Colonic mucosa (tissue), 4 donors: Measurements from ENCODE around the gene HDAC2. TPM values are rescaled to one million over a fixed set of nuclear protein-coding genes. Genes with fewer than 3 reads are reported as not detected.
"Not testable (repeated sequence)": the region's sequence is repeated elsewhere in the genome, so short reads cannot be mapped to it uniquely, and the experiment has no call there.

ENCODE experiments used
- DNase-seq: peaks from one replicate; pipeline ENCODE4 v3.0.0-alpha.2; 2020
- H3K27ac ChIP-seq: fragments of 200-600 bp; one replicate; pipeline ENCODE4 v1.8.0; 2021
- H3K27me3 ChIP-seq: fragments of 200-600 bp; one replicate; pipeline ENCODE4 v1.8.0; 2021
- H3K36me3 ChIP-seq: fragments of 200-600 bp; one replicate; pipeline ENCODE4 v1.8.0; 2021
- H3K4me1 ChIP-seq: fragments of 200-600 bp; one replicate; pipeline ENCODE4 v1.8.0; 2021; ENCODE audit warnings: mild to moderate bottlenecking
- H3K4me3 ChIP-seq: fragments of 200-600 bp; one replicate; pipeline ENCODE4 v1.8.0; 2021
- H3K9ac ChIP-seq, 2 donors: one replicate each; pipeline ENCODE4 v1.7.0; 2013; ENCODE audit warnings: control low read depth in 2 of 2, low read depth in 2 of 2, low read length in 2 of 2
- H3K9me3 ChIP-seq: fragments of 200-600 bp; one replicate; pipeline ENCODE4 v1.8.0; 2021
- intact Hi-C: fragments of 100-400 bp; cut with DNase I; formaldehyde crosslinking; loops from one replicate; pipeline ENCODE4 v1.14.1; 2022
- total RNA-seq, 2 donors: library from RNA; stranded (reverse); fragmentation: NEBNext Ultra II Directional in 1 of 2; extraction: Animal tissue kit (Norgen Biotek cat#: 25700) in 1 of 2; gene quantifications; one replicate each; pipeline ENCODE4 v1.2.1, GENCODE V29; 2021
- TF ChIP-seq, protein P1 (sequence below): fragments of 200-600 bp; IDR thresholded peaks from one replicate; pipeline ENCODE4 v1.8.0; 2022; ENCODE audit warnings: antibody characterized with exemption, mild to moderate bottlenecking
- donor health status: healthy.
- donor health status: DM: no; HTN: no; CAD: no.
- donor health status: DM: no; HTN: no; CAD: no.

Gene HDAC2
- total RNA-seq, 2 donors from 2014 or later = 79.8 to 95.0 TPM

DNA sequence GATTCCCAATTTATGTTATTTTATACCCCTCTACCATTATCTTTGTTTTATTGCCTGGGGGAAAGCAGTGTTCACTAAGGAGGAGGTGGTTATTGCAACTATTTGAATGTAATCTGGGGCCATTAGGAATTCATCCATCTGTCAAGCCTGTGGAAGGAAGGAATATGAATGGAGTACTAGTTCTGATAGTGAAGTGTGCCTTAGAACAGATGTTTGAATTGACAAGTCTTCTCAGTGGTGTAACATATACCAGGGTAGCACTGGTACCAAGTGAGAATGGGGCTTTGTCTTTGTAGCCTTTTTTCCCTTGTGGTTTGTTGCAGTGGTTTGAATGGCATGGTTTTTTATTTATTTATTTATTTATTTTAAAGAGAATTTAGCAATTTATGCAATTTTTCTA is 27.9 kb upstream of the HDAC2 start:
- no peak for DNase-seq
- intact Hi-C loops = loop anchor here (5.0 kb wide), 1 partner anchor 108 kb away; no protein-coding TSS in a partner anchor
- Histone ChIP-seq H3K9ac (no peak overlapping the region), H3K27ac (no peak overlapping the region), H3K9me3 (no peaks in the 10 kb centered on the region), H3K36me3 (no peaks in the 10 kb centered on the region), H3K27me3 (no peaks in the 10 kb centered on the region), H3K4me1 (no peaks in the 10 kb centered on the region), H3K4me3 (no peak overlapping the region)
- TF ChIP-seq, protein P1, sequence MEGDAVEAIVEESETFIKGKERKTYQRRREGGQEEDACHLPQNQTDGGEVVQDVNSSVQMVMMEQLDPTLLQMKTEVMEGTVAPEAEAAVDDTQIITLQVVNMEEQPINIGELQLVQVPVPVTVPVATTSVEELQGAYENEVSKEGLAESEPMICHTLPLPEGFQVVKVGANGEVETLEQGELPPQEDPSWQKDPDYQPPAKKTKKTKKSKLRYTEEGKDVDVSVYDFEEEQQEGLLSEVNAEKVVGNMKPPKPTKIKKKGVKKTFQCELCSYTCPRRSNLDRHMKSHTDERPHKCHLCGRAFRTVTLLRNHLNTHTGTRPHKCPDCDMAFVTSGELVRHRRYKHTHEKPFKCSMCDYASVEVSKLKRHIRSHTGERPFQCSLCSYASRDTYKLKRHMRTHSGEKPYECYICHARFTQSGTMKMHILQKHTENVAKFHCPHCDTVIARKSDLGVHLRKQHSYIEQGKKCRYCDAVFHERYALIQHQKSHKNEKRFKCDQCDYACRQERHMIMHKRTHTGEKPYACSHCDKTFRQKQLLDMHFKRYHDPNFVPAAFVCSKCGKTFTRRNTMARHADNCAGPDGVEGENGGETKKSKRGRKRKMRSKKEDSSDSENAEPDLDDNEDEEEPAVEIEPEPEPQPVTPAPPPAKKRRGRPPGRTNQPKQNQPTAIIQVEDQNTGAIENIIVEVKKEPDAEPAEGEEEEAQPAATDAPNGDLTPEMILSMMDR = no peak

DNA sequence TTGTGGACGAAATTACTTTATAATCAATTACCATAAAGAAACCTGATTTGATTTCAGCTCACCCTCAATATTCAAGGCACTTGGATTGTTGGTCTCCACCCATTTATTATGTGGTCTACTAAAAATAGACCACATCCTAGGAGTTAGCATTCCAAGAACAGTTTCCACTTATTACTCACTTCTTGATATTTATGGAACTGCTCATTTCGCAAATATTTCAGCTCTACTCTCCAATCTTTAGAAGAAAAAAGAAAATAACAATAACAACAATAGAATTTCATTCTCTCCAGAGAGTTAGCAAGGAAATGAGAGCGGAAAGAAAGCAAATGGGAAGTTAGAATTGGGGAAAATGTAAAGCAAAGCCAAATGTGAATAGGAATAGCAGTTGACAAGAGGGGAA is 26.2 kb upstream of the HDAC2 start:
- no peak for DNase-seq
- H3K36me3 ChIP-seq = no peaks in the 10 kb centered on the region
- no peaks in the 10 kb centered on the region for H3K4me1 ChIP-seq
- intact Hi-C loops = loop anchor here (5.0 kb wide), 1 partner anchor 110 kb away; no protein-coding TSS in a partner anchor
- TF ChIP-seq, protein P1 = no peak
- H3K4me3 ChIP-seq = no peak overlapping the region
- H3K9me3 ChIP-seq = no peaks in the 10 kb centered on the region
- no peak overlapping the region for H3K9ac ChIP-seq
- no peaks in the 10 kb centered on the region for H3K27me3 ChIP-seq
- no peak overlapping the region for H3K27ac ChIP-seq

DNA sequence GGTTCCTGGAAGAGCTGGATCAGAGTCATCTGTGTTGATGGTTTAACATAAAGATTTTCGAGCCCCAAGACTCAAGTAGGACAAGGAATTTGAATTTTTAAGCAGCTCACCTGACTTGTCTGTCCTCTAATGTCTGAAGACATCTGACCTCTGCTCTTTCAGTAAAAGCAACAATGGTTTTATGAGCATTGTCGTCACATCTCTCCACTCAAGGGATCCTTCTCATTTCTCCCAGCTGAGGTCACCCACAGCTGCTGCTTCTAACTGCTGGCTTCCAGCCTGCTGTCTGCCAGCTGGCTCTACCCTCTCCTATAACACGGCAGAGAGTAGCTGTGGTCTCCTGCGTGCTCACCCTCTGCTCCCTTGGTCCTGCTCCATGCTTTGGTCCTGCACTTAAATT is 24.7 kb upstream of the HDAC2 start:
- no peaks in the 10 kb centered on the region for H3K27me3 ChIP-seq
- peak; percentile 48 for DNase-seq
- no peaks in the 10 kb centered on the region for H3K9me3 ChIP-seq
- peak overlapping the region; percentile 10 for H3K27ac ChIP-seq
- H3K9ac ChIP-seq = no peak overlapping the region
- no peak overlapping the region for H3K4me3 ChIP-seq
- TF ChIP-seq, protein P1 = no peak
- H3K4me1 ChIP-seq = no peaks in the 10 kb centered on the region
- intact Hi-C loops = loop anchor here (5.0 kb wide), 1 partner anchor 112 kb away; no protein-coding TSS in a partner anchor
- no peaks in the 10 kb centered on the region for H3K36me3 ChIP-seq

DNA sequence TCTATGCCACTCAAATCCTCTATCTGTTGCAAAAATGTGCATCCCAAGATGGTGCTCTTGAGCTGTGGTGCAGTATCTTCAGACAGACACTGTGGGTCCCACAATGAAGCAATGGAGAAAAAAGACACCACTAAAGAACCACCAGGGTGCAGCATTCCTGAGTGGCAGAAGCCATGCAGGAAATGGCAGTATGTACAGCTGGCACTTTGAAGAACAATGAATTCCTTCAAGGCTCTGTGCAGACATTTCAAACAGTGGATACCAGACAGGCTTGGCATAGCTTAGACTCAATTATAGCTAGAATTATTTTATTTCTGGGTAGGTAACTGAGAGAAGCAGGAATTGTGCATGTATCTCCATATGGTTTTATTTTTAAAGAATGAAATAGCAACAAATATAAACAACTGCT is 24.0 kb upstream of the HDAC2 start:
- Histone ChIP-seq H3K27ac (peak overlapping the region; percentile 10), H3K27me3 (no peaks in the 10 kb centered on the region), H3K9me3 (no peaks in the 10 kb centered on the region), H3K4me3 (no peak overlapping the region), H3K36me3 (no peaks in the 10 kb centered on the region), H3K4me1 (no peaks in the 10 kb centered on the region), H3K9ac (no peak overlapping the region)
- intact Hi-C loops = loop anchor here (5.0 kb wide), 1 partner anchor 112 kb away; no protein-coding TSS in a partner anchor
- peak; percentile 55 for DNase-seq
- TF ChIP-seq, protein P1 = peak; percentile 37

DNA sequence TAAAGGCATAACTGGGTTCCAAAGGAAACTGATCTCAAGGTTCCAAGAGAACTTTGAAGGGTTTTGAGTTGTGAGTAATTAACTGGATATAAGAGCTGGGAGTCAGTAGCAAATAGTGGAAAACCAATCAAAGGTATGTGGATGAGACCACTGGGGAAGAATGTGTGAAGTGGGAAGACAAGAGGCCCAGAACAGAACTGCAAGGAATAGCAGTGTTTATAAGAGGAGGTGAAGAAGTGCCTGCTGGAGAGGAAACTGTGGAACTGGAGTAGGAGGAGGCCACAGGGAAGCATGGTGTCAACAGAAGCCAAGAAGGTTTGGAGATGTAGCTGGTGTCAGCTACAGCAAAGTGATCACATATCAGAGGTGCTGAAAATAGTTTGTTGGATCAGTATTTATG is 18.7 kb upstream of the HDAC2 start:
- H3K27me3 ChIP-seq = no peaks in the 10 kb centered on the region
- H3K9ac ChIP-seq = no peak overlapping the region
- no peak for DNase-seq
- H3K4me1 ChIP-seq = no peaks in the 10 kb centered on the region
- H3K4me3 ChIP-seq = no peak overlapping the region
- no peak overlapping the region for H3K27ac ChIP-seq
- TF ChIP-seq, protein P1 = no peak
- intact Hi-C loops = no loop called here
- H3K36me3 ChIP-seq = no peaks in the 10 kb centered on the region
- no peaks in the 10 kb centered on the region for H3K9me3 ChIP-seq

DNA sequence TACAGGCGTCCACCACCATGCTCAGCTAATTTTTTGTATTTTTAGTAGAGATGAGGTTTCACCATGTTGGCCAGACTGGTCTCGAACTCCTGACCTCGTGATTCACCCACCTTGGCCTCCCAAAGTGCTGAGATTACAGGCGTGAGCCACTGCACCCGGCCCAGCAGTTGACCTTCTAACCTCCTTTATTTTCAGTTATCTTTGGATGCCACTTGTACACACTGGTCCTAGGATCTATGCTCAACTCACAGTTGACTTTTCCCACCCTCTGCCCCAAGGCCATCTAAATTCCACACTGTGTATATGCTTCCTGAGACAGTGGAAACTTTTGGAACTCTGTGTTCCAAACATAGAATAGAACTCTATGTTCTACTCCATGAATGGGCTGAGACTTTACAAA is 11.7 kb upstream of the HDAC2 start:
- H3K27me3 ChIP-seq, H3K9ac ChIP-seq, H3K4me1 ChIP-seq, intact Hi-C loops, H3K27ac ChIP-seq, H3K4me3 ChIP-seq, DNase-seq, H3K9me3 ChIP-seq, H3K36me3 ChIP-seq: not testable (repeated sequence)
